ENCODE measurements around the gene FAM24B.

- TF ChIP-seq CTCF (conservative IDR thresholded peaks at IDR 0.05; ENCODE audit: low read depth in 2 of 2) (no peak), ETS1 (IDR thresholded peaks at IDR 0.05) (no peak), EZH2 (IDR thresholded peaks at IDR 0.05; ENCODE audit: low read depth, unreplicated experiment) (no peak), POLR2AphosphoS5 (IDR thresholded peaks at IDR 0.05; ENCODE audit: low read depth) (no peak), EZH2phosphoT487 (IDR thresholded peaks at IDR 0.05; ENCODE audit: unreplicated experiment) (no peak), JUNB (IDR thresholded peaks at IDR 0.05; ENCODE audit: unreplicated experiment) (no peak), REST (IDR thresholded peaks at IDR 0.05; ENCODE audit: unreplicated experiment) (no peak), CREB1 (CRISPR knock-in tag; IDR thresholded peaks at IDR 0.05; ENCODE audit: low read depth) (no peak)
These were observed 15.0 kb upstream of the FAM24B start for GRCh38 chr10:122894261-122894944.

All from GM23338 (cell line).